Transverse colon (tissue), 4 donors: ENCODE measurements around the gene AHNAK2. TPM values are rescaled to one million over a fixed set of nuclear protein-coding genes. Genes with fewer than 3 reads are reported as not detected.
A peak's percentile ranks its signal among the peaks of the same experiment; 100 is the strongest.
"Not testable (repeated sequence)": the region's sequence is repeated elsewhere in the genome, so short reads cannot be mapped to it uniquely, and the experiment has no call there.

ENCODE experiments used
- DNase-seq: peaks from one replicate; pipeline ENCODE4 v3.0.0-alpha.2; 2019
- H3K27ac ChIP-seq, 4 donors: fragments of 200-600 bp; sonication (generic); 2 replicates each; pipeline ENCODE4 v1.5.1; 2016 to 2018; ENCODE audit warnings: inconsistent platforms in 4 of 4
- H3K27me3 ChIP-seq: fragments of 200-600 bp; sonication (generic); 2 replicates; pipeline ENCODE4 v1.5.1; 2017; ENCODE audit warnings: inconsistent platforms
- H3K36me3 ChIP-seq, 4 donors: fragments of 200-600 bp; sonication (generic); 2 replicates each; pipeline ENCODE4 v1.5.1; 2017 to 2019; ENCODE audit warnings: inconsistent platforms in 4 of 4
- H3K4me1 ChIP-seq, 4 donors: fragments of 200-600 bp; sonication (generic); 2 replicates each; pipeline ENCODE4 v1.5.1; 2017 to 2020; ENCODE audit warnings: inconsistent platforms in 4 of 4
- H3K4me3 ChIP-seq, 4 donors: fragments of 200-600 bp; sonication (generic); 1 replicate in 1 of 4; 2 replicates in 3 of 4; pipeline versions ENCODE4 v1.5.1 to v1.6.1; 2017 to 2019; ENCODE audit warnings: inconsistent platforms in 4 of 4
- H3K9me3 ChIP-seq, 2 donors: fragments of 200-600 bp; sonication (generic); 2 replicates each; pipeline ENCODE4 v1.5.1; 2017 to 2019; ENCODE audit warnings: inconsistent platforms in 2 of 2
- CTCF ChIP-seq, 5 experiments: fragments of 200-600 bp in 3 of 5; fragments of 450-650 bp in 2 of 5; sonication (generic) in 3 of 5; IDR thresholded peaks; 1 replicate in 2 of 5; 2 replicates in 3 of 5; pipeline ENCODE4 v1.5.1; 2016 to 2017; ENCODE audit warnings: antibody characterized with exemption in 5 of 5, inconsistent platforms in 3 of 5, mild to moderate bottlenecking in 2 of 5, moderate library complexity in 1 of 5
- EP300 ChIP-seq: sonication (generic); formaldehyde crosslinking; IDR thresholded peaks from one replicate; pipeline ENCODE4 v1.6.1; 2017; ENCODE audit warnings: antibody characterized with exemption, low read depth
- POLR2A ChIP-seq: fragments of 450-650 bp; IDR thresholded peaks from one replicate; pipeline ENCODE4 v1.6.1; 2016; ENCODE audit warnings: antibody characterized with exemption, mild to moderate bottlenecking, moderate library complexity
- POLR2AphosphoS5 ChIP-seq, 3 donors: sonication (generic); formaldehyde crosslinking; IDR thresholded peaks; one replicate each; pipeline ENCODE4 v1.6.1; 2016; ENCODE audit warnings: antibody characterized with exemption in 3 of 3
- whole genome bisulfite sequencing, 2 donors: methylation state at CpG; one replicate each; pipeline ENCODE4 v1.1.5; 2018; ENCODE audit warnings: low coverage in 1 of 2; 5-methylcytosine and 5-hydroxymethylcytosine counted together
- in situ Hi-C, 4 donors: fragments of 200-750 bp; cut with MboI; loops; one replicate each; pipeline versions ENCODE4 v1.15.0 to v1.15.1; 2017; ENCODE audit warnings: low sequenced_read_pairs in 3 of 4, low pct_ligation_motif_present in 1 of 4, low pct_unique_long_range_greater_than_20kb in 1 of 4
- intact Hi-C: fragments of 100-400 bp; cut with DNase I; formaldehyde crosslinking; loops from one replicate; pipeline ENCODE4 v1.15.1; 2023; ENCODE audit warnings: low total_unique reads
- total RNA-seq, 4 donors: library from RNA; depleted of rRNA; stranded (reverse); fragments of >200 nt; gene quantifications; one replicate each; pipeline ENCODE4 v1.1.0, GENCODE V29; 2016

AHNAK2 gene
- total RNA-seq: 10 to 100 TPM; 19.4 to 75.2 (median 28.5) TPM

GRCh38 chr14:104977681-104978653, at the start of gene AHNAK2:
Gene AHNAK2 (minus strand): TSS chr14:104978374. CDS start chr14:104978237, 137 bp downstream.
- peaks cover 43 to 56% (median 52%) of the 10 kb centered on the region in 4 donors for H3K4me1 ChIP-seq
- DNase-seq: peak; percentile 79
- in situ Hi-C loops: loop anchor here in 1 of 4 donors (10.0 kb wide), 1 partner anchor 67 kb away; no protein-coding TSS in a partner anchor
- H3K27ac ChIP-seq: peak within 1 kb of the TSS; percentile 42 to 60 (median 52)
- no peaks in the 10 kb centered on the region for H3K36me3 ChIP-seq
- H3K27me3 ChIP-seq: peaks cover 43% of the 10 kb centered on the region
- no peak for TF ChIP-seq CTCF (IDR thresholded peaks at IDR 0.05)
- no peak for TF ChIP-seq POLR2A
- no peak for TF ChIP-seq EP300
- peak in 2 of 3 donors; percentile 55 to 59 for TF ChIP-seq POLR2AphosphoS5 (IDR thresholded peaks at IDR 0.05)
- WGBS, 2 donors: 7% methylated on average over 36 of the region's 111 CpGs; no CpG with 5 or more reads in 1 of the 2 donors
- H3K4me3 ChIP-seq: peak within 1 kb of the TSS; percentile 30 to 55 (median 44)
- no peaks in the 10 kb centered on the region for H3K9me3 ChIP-seq
- intact Hi-C loops: loop anchor here (2.0 to 5.0 kb wide), 2 partner anchors 43 to 69 kb away; partner anchors contain the start of gene CDCA4

GRCh38 chr14:105027718-105028117, 49.5 kb upstream of the AHNAK2 start:
- WGBS, 2 donors: 81% methylated on average over 4 of the region's 4 CpGs; no CpG with 5 or more reads in 1 of the 2 donors
- DNase-seq, H3K4me1 ChIP-seq, H3K27me3 ChIP-seq, in situ Hi-C loops, H3K4me3 ChIP-seq, H3K27ac ChIP-seq, H3K36me3 ChIP-seq, H3K9me3 ChIP-seq, intact Hi-C loops: not testable (repeated sequence)

GRCh38 chr14:105026802-105027563, 48.8 kb upstream of the AHNAK2 start:
- DNase-seq: no peak
- Histone ChIP-seq H3K4me3 (no peak overlapping the region), H3K27ac (no peak overlapping the region), H3K9me3 (no peaks in the 10 kb centered on the region), H3K27me3 (no peaks in the 10 kb centered on the region), H3K36me3 (no peaks in the 10 kb centered on the region), H3K4me1 (peaks cover 0 to 6% (median 4%) of the 10 kb centered on the region in 4 donors)
- intact Hi-C loops: no loop called here
- WGBS, 2 donors: 25 to 43% methylated on average over 1 of the region's 1 CpG
- in situ Hi-C loops: no loop called here
- TF ChIP-seq EP300 (no peak), POLR2A (no peak), POLR2AphosphoS5 (IDR thresholded peaks at IDR 0.05) (no peak), CTCF (IDR thresholded peaks at IDR 0.05) (no peak)

GRCh38 chr14:105026033-105026785, 48.0 kb upstream of the AHNAK2 start:
- Histone ChIP-seq H3K36me3 (no peaks in the 10 kb centered on the region), H3K27ac (no peak overlapping the region), H3K27me3 (no peaks in the 10 kb centered on the region), H3K9me3 (no peaks in the 10 kb centered on the region), H3K4me3 (no peak overlapping the region), H3K4me1 (peaks cover 4 to 12% (median 10%) of the 10 kb centered on the region in 4 donors)
- TF ChIP-seq POLR2A: no peak
- no peak for TF ChIP-seq POLR2AphosphoS5 (IDR thresholded peaks at IDR 0.05)
- TF ChIP-seq EP300: no peak
- no peak for TF ChIP-seq CTCF (IDR thresholded peaks at IDR 0.05)
- WGBS, 2 donors: 79 to 89% methylated on average over 16 of the region's 16 CpGs
- intact Hi-C loops (no loop called here), in situ Hi-C loops (no loop called here)
- no peak for DNase-seq
